Measurements from ENCODE around the gene OPN3.

GRCh38 chr1:241658081-241658793 lies 18.1 kb upstream of the OPN3 start:
- TF ChIP-seq RAD21 (conservative IDR thresholded peaks at IDR 0.05) (no peak), CTCF (IDR thresholded peaks at IDR 0.05; ENCODE audit: poor library complexity, severe bottlenecking) (no peak)

Measured in neural cell (in vitro differentiated cells).